H9 (cell line): Measurements from ENCODE around the gene AKT1. TPM values are rescaled to one million over a fixed set of nuclear protein-coding genes. Genes with fewer than 3 reads are reported as not detected.

Experiments used
- DNase-seq: peaks from one replicate; pipeline ENCODE4 v3.0.0-alpha.2; 2017
- H2AFZ ChIP-seq: one replicate; pipeline ENCODE4 v1.6.1; 2013; ENCODE audit warnings: mild to moderate bottlenecking, low read length, control low read depth, moderate library complexity
- H2AK5ac ChIP-seq: 2 replicates; pipeline ENCODE4 v1.6.1; 2013; ENCODE audit warnings: low read length, control low read depth, mixed read lengths; ENCODE audit not compliant: insufficient read length
- H2BK120ac ChIP-seq: one replicate; pipeline ENCODE4 v1.6.1; 2013; ENCODE audit warnings: low read depth, mild to moderate bottlenecking, low read length, control low read depth, inconsistent platforms; ENCODE audit not compliant: poor library complexity, severe bottlenecking
- H2BK12ac ChIP-seq: 2 replicates; pipeline ENCODE4 v1.6.1; 2013; ENCODE audit warnings: low read length, control low read depth, mixed read lengths, low read depth; ENCODE audit not compliant: insufficient read length
- H2BK15ac ChIP-seq: 2 replicates; pipeline ENCODE4 v1.6.1; 2013; ENCODE audit warnings: low read depth, low read length, control low read depth
- H2BK20ac ChIP-seq: one replicate; pipeline ENCODE4 v1.6.1; 2013; ENCODE audit warnings: low read depth, mild to moderate bottlenecking, low read length, control low read depth, inconsistent platforms; ENCODE audit not compliant: poor library complexity, severe bottlenecking
- H2BK5ac ChIP-seq: 2 replicates; pipeline ENCODE4 v1.6.1; 2013; ENCODE audit warnings: low read length, control low read depth, mixed read lengths; ENCODE audit not compliant: insufficient read length
- H3K14ac ChIP-seq: 2 replicates; pipeline ENCODE4 v1.6.1; 2013; ENCODE audit warnings: low read length, control low read depth; ENCODE audit not compliant: insufficient read depth
- H3K18ac ChIP-seq: 2 replicates; pipeline ENCODE4 v1.6.1; 2013; ENCODE audit warnings: low read depth, mild to moderate bottlenecking, mixed read lengths, low read length, control low read depth; ENCODE audit not compliant: insufficient read length
- H3K23ac ChIP-seq: 2 replicates; pipeline ENCODE4 v1.6.1; 2013; ENCODE audit warnings: low read length, control low read depth, mixed read lengths, low read depth; ENCODE audit not compliant: insufficient read length
- H3K23me2 ChIP-seq: 2 replicates; pipeline ENCODE4 v1.6.1; 2013; ENCODE audit warnings: low read depth, mild to moderate bottlenecking, mixed read lengths, low read length, control low read depth; ENCODE audit not compliant: insufficient read length, poor library complexity, severe bottlenecking
- H3K27ac ChIP-seq: 2 replicates; pipeline ENCODE4 v1.5.1; 2013; ENCODE audit warnings: low read length, control low read depth, mixed read lengths, low read depth; ENCODE audit not compliant: insufficient read length
- H3K27me3 ChIP-seq: 2 replicates; pipeline ENCODE4 v1.6.1; 2013; ENCODE audit warnings: low read length, control low read depth, inconsistent platforms; ENCODE audit not compliant: insufficient read depth
- H3K4ac ChIP-seq: 2 replicates; pipeline ENCODE4 v1.6.1; 2013; ENCODE audit warnings: low read depth, mild to moderate bottlenecking, control low read depth, inconsistent platforms, low read length, moderate library complexity
- H3K4me1 ChIP-seq: 2 replicates; pipeline ENCODE4 v1.6.1; 2013; ENCODE audit warnings: low read length, control low read depth, inconsistent platforms; ENCODE audit not compliant: insufficient read depth
- H3K4me2 ChIP-seq: 2 replicates; pipeline ENCODE4 v1.6.1; 2013; ENCODE audit warnings: low read length, control low read depth, mixed read lengths; ENCODE audit not compliant: insufficient read length, insufficient read depth
- H3K56ac ChIP-seq: 2 replicates; pipeline ENCODE4 v1.6.1; 2013; ENCODE audit warnings: low read depth, mild to moderate bottlenecking, mixed read lengths, low read length, control low read depth; ENCODE audit not compliant: insufficient read length
- H3K79me1 ChIP-seq: 2 replicates; pipeline ENCODE4 v1.6.1; 2013; ENCODE audit warnings: low read depth, mild to moderate bottlenecking, moderate library complexity, low read length, control low read depth, inconsistent platforms; ENCODE audit not compliant: insufficient read depth, poor library complexity, severe bottlenecking
- H3K79me2 ChIP-seq: 2 replicates; pipeline ENCODE4 v1.6.1; 2013; ENCODE audit warnings: low read length, control low read depth, inconsistent platforms; ENCODE audit not compliant: insufficient read depth
- H3K9ac ChIP-seq: 2 replicates; pipeline ENCODE4 v1.6.1; 2013; ENCODE audit warnings: low read length, control low read depth, mixed read lengths; ENCODE audit not compliant: insufficient read length; ENCODE audit errors: extremely low read depth
- H3K9me3 ChIP-seq: one replicate; pipeline ENCODE4 v1.6.1; 2013; ENCODE audit warnings: low read depth, low read length, inconsistent platforms; ENCODE audit not compliant: control insufficient read depth
- H3T11ph ChIP-seq: one replicate; pipeline ENCODE4 v1.6.1; 2013; ENCODE audit warnings: mild to moderate bottlenecking, low read length, control low read depth, inconsistent platforms
- H4K20me1 ChIP-seq: one replicate; pipeline ENCODE4 v1.6.1; 2013; ENCODE audit not compliant: control insufficient read depth, insufficient read length, insufficient read depth
- H4K5ac ChIP-seq: 2 replicates; pipeline ENCODE4 v1.6.1; 2013; ENCODE audit warnings: low read depth, mild to moderate bottlenecking, mixed read lengths, low read length, control low read depth; ENCODE audit not compliant: insufficient read length
- H4K8ac ChIP-seq: replicated peaks from 2 replicates; pipeline ENCODE4 v1.6.1; 2013; ENCODE audit warnings: low read length, control low read depth, mixed read lengths, low read depth; ENCODE audit not compliant: insufficient read length
- H4K91ac ChIP-seq: 2 replicates; pipeline ENCODE4 v1.6.1; 2013; ENCODE audit warnings: low read depth, mild to moderate bottlenecking, moderate library complexity, mixed read lengths, low read length, control low read depth; ENCODE audit not compliant: insufficient read length
- H3K27ac Mint-ChIP-seq, 3 experiments: 2 replicates in 2 of 3; 3 replicates in 1 of 3; pipeline ENCODE4 v1.8.0; 2020 to 2021; ENCODE audit warnings: mixed read lengths in 3 of 3, mild to moderate bottlenecking in 1 of 3, moderate library complexity in 1 of 3
- H3K27me3 Mint-ChIP-seq: 2 replicates; pipeline ENCODE4 v1.8.0; 2021; ENCODE audit warnings: low read depth, mild to moderate bottlenecking, moderate library complexity, mixed read lengths
- H3K36me3 Mint-ChIP-seq, 3 experiments: 2 replicates in 2 of 3; 3 replicates in 1 of 3; pipeline ENCODE4 v1.8.0; 2020 to 2021; ENCODE audit warnings: low read depth in 3 of 3, mixed read lengths in 3 of 3; ENCODE audit not compliant: insufficient read depth in 1 of 3
- H3K4me1 Mint-ChIP-seq, 2 experiments: 2 replicates each; pipeline ENCODE4 v1.8.0; 2020; ENCODE audit warnings: mixed read lengths in 2 of 2
- H3K4me3 Mint-ChIP-seq, 2 experiments: 2 replicates in 1 of 2; 3 replicates in 1 of 2; pipeline ENCODE4 v1.8.0; 2020 to 2021; ENCODE audit warnings: mild to moderate bottlenecking in 2 of 2, mixed read lengths in 2 of 2, moderate library complexity in 1 of 2
- H3K9me3 Mint-ChIP-seq, 2 experiments: 2 replicates in 1 of 2; 3 replicates in 1 of 2; pipeline ENCODE4 v1.8.0; 2020; ENCODE audit warnings: mild to moderate bottlenecking in 2 of 2, mixed read lengths in 2 of 2, moderate library complexity in 1 of 2
- WGBS: extraction: QIAGEN DNeasy Blood & Tissue Kit; methylation state at CpG from one replicate; pipeline ENCODE4 v1.1.7; 2013; ENCODE audit warnings: missing lambda C conversion rate, low lambda C conversion rate, mixed read lengths; ENCODE audit not compliant: insufficient read length; ENCODE audit errors: extremely low coverage; 5-methylcytosine and 5-hydroxymethylcytosine counted together
- total RNA-seq: library from RNA; stranded (reverse); gene quantifications from 2 replicates; pipeline ENCODE4 v1.2.1, GENCODE V29; 2021
- TF ChIP-seq, protein P1 (sequence below): fragments of 200-600 bp; sonication (generic); conservative IDR thresholded peaks from 3 replicates; pipeline ENCODE4 v1.8.0; 2021; ENCODE audit warnings: antibody characterized with exemption, mild to moderate bottlenecking

Gene AKT1
- total RNA-seq, 1 experiment from 2014 or later = 101 TPM

GRCh38 chr14:104822821-104823615, 27.5 kb upstream of the AKT1 start:
- no peak overlapping the region for H2AK5ac ChIP-seq
- no peaks in the 10 kb centered on the region for H3K9me3 ChIP-seq
- H3K9ac ChIP-seq = no peak overlapping the region
- no peak overlapping the region for H2BK15ac ChIP-seq
- peaks cover 37% of the 10 kb centered on the region for H3K27me3 Mint-ChIP-seq
- H3K4ac ChIP-seq = no peak overlapping the region
- no peak overlapping the region for H4K91ac ChIP-seq
- H4K8ac ChIP-seq = no peak overlapping the region
- no peaks in the 10 kb centered on the region for H4K20me1 ChIP-seq
- no peak overlapping the region for H2BK120ac ChIP-seq
- no peak overlapping the region for H2AFZ ChIP-seq
- no peak overlapping the region for H3K56ac ChIP-seq
- H3K14ac ChIP-seq = no peak overlapping the region
- peaks cover 8% of the 10 kb centered on the region; the same call in 1 of the 2 replicates for H3K27me3 ChIP-seq
- no peak overlapping the region for H3K4me3 Mint-ChIP-seq
- H2BK20ac ChIP-seq = no peak overlapping the region
- TF ChIP-seq, protein P1, sequence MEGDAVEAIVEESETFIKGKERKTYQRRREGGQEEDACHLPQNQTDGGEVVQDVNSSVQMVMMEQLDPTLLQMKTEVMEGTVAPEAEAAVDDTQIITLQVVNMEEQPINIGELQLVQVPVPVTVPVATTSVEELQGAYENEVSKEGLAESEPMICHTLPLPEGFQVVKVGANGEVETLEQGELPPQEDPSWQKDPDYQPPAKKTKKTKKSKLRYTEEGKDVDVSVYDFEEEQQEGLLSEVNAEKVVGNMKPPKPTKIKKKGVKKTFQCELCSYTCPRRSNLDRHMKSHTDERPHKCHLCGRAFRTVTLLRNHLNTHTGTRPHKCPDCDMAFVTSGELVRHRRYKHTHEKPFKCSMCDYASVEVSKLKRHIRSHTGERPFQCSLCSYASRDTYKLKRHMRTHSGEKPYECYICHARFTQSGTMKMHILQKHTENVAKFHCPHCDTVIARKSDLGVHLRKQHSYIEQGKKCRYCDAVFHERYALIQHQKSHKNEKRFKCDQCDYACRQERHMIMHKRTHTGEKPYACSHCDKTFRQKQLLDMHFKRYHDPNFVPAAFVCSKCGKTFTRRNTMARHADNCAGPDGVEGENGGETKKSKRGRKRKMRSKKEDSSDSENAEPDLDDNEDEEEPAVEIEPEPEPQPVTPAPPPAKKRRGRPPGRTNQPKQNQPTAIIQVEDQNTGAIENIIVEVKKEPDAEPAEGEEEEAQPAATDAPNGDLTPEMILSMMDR = no peak
- no peak overlapping the region for H3K27ac ChIP-seq
- peaks cover 15% of the 10 kb centered on the region for H3K23me2 ChIP-seq
- no peak overlapping the region for H2BK5ac ChIP-seq
- no peak overlapping the region for H3T11ph ChIP-seq
- no peak for DNase-seq
- H3K36me3 Mint-ChIP-seq = peaks cover 5 to 12% (median 6%) of the 10 kb centered on the region in 3 experiments; a peak in 6 of 7 replicates
- no peak overlapping the region for H3K4me2 ChIP-seq
- no peak overlapping the region for H3K23ac ChIP-seq
- WGBS = no CpG with 5 or more reads among the region's 22 CpGs
- H3K18ac ChIP-seq = no peak overlapping the region
- no peak overlapping the region for H4K5ac ChIP-seq
- peaks cover 10 to 12% of the 10 kb centered on the region in 2 experiments for H3K9me3 Mint-ChIP-seq
- H3K4me1 ChIP-seq = no peaks in the 10 kb centered on the region
- H3K4me1 Mint-ChIP-seq = peaks cover 15 to 21% of the 10 kb centered on the region in 2 experiments
- no peaks in the 10 kb centered on the region for H3K79me2 ChIP-seq
- no peak overlapping the region for H2BK12ac ChIP-seq
- no peaks in the 10 kb centered on the region for H3K79me1 ChIP-seq
- no peak overlapping the region; a peak in 1 of 7 replicates for H3K27ac Mint-ChIP-seq
